ENCODE measurements around the gene LRIG1. TPM values are rescaled to one million over a fixed set of nuclear protein-coding genes. Genes with fewer than 3 reads are reported as not detected.

The LRIG1 gene
- total and polyA plus RNA-seq, 2 of the 8 experiments (the other 6 are each of a cell fraction or from before 2014, with no cell fraction given): 78.1 to 88.7 TPM

GRCh38 chr3:66379565-66379964, 121.3 kb downstream of the LRIG1 start:
- WGBS, 2 experiments (ENCODE audit: extremely low coverage in 1 of 2, insufficient coverage in 1 of 2, insufficient read length in 1 of 2, insufficient replicate concordance in 2 of 2, low coverage in 1 of 2, low lambda C conversion rate in 2 of 2, missing lambda C conversion rate in 1 of 2): 91% methylated on average over 9 of the region's 9 CpGs; no CpG with 5 or more reads in 1 of the 2 experiments
- H3K27ac ChIP-seq (ENCODE audit: low read depth, low read length): no peak overlapping the region
- no peak overlapping the region for H4K8ac ChIP-seq (ENCODE audit: extremely low read depth, insufficient read depth, low read length)
- H3K9me3 ChIP-seq (ENCODE audit: insufficient read depth in 2 of 2, low read depth in 1 of 2, low read length in 1 of 2): no peaks in the 10 kb centered on the region
- H4K20me1 ChIP-seq (replicated peaks in 1 of 2; ENCODE audit: control insufficient read depth in 1 of 2, insufficient read depth in 2 of 2, low read length in 2 of 2): peaks cover 3 to 11% of the 10 kb centered on the region in 2 experiments
- POLR2A ChIA-PET (ENCODE audit: partially characterized antibody): no interaction called here
- H2AFZ ChIP-seq (ENCODE audit: low read length): no peak overlapping the region
- H3K18ac ChIP-seq (ENCODE audit: extremely low read depth, low read length): no peak overlapping the region
- no peak overlapping the region for H3K9ac ChIP-seq (replicated peaks in 1 of 4; ENCODE audit: extremely low read depth in 1 of 4, low read depth in 3 of 4, low read length in 3 of 4)
- no peak overlapping the region for H3K4ac ChIP-seq (replicated peaks; ENCODE audit: insufficient read length, low read depth, low read length)
- DNase-seq (ENCODE audit: low read depth in 1 of 2, low spot score in 2 of 2) (no peak), FAIRE-seq (no peak)
- H3K4me3 ChIP-seq (ENCODE audit: extremely low read depth in 1 of 4, insufficient read depth in 2 of 4, low read depth in 3 of 4, low read length in 4 of 4): no peak overlapping the region
- H2AK5ac ChIP-seq (ENCODE audit: low read depth, low read length): no peak overlapping the region
- CTCF ChIA-PET (ENCODE audit: partially characterized antibody): interaction anchor here (1.9 to 4.5 kb wide), 5 partner anchors 13 to 126 kb away, joined by 6 to 30 read pairs (median 14); no protein-coding TSS in a partner anchor
- no peak overlapping the region for H4K5ac ChIP-seq (ENCODE audit: insufficient read length, low read depth, low read length)
- H3K79me1 ChIP-seq (ENCODE audit: low read depth, low read length): no peaks in the 10 kb centered on the region
- no peaks in the 10 kb centered on the region for H3K79me2 ChIP-seq (ENCODE audit: control insufficient read depth in 1 of 2, insufficient read depth in 2 of 2, low read length in 2 of 2)
- no peaks in the 10 kb centered on the region for H3K23me2 ChIP-seq (ENCODE audit: low read depth, low read length)
- H3K4me2 ChIP-seq (ENCODE audit: insufficient read depth in 1 of 2, low read depth in 2 of 2, low read length in 2 of 2): no peak overlapping the region
- no peak overlapping the region for H3K56ac ChIP-seq (replicated peaks; ENCODE audit: insufficient read length, low read depth, low read length)
- no peaks in the 10 kb centered on the region for H3K27me3 ChIP-seq (replicated peaks in 1 of 4; ENCODE audit: control insufficient read depth in 3 of 4, extremely low read depth in 1 of 4, insufficient read depth in 3 of 4, low read length in 3 of 4)
- H2BK5ac ChIP-seq (ENCODE audit: low read depth, low read length): no peak overlapping the region; the same call in 1 of the 2 replicates
- no peak overlapping the region for H2BK120ac ChIP-seq (replicated peaks; ENCODE audit: low read depth, low read length)
- peaks cover 45 to 81% (median 71%) of the 10 kb centered on the region in 4 experiments for H3K36me3 ChIP-seq (ENCODE audit: control insufficient read depth in 2 of 4, insufficient read depth in 4 of 4, low read length in 3 of 4)
- no peak overlapping the region for H3K14ac ChIP-seq (ENCODE audit: insufficient read length)
- no peak overlapping the region for H4K91ac ChIP-seq (replicated peaks; ENCODE audit: insufficient read length, low read length)
- no peaks in the 10 kb centered on the region for H3K4me1 ChIP-seq (replicated peaks in 1 of 4; ENCODE audit: control insufficient read depth in 3 of 4, insufficient read depth in 4 of 4, low read length in 3 of 4)
- no peak overlapping the region for H2BK20ac ChIP-seq (ENCODE audit: low read length)
- no peak overlapping the region for H2BK12ac ChIP-seq (ENCODE audit: low read depth, low read length)
- H2BK15ac ChIP-seq (ENCODE audit: low read length): no peak overlapping the region
- H3K23ac ChIP-seq (ENCODE audit: insufficient read length): no peak overlapping the region
- TF ChIP-seq YY1 (IDR thresholded peaks at IDR 0.05; ENCODE audit: low read depth, low read length) (no peak), POLR2AphosphoS5 (IDR thresholded peaks at IDR 0.05; ENCODE audit: low read depth, low read length) (no peak), POU5F1 (IDR thresholded peaks at IDR 0.05; ENCODE audit: low read depth, low read length) (no peak), SP2 (IDR thresholded peaks at IDR 0.05; ENCODE audit: low read length) (no peak), PHF8 (conservative IDR thresholded peaks at IDR 0.05; ENCODE audit: low read depth, low read length) (no peak), SIN3A (conservative IDR thresholded peaks at IDR 0.05 in 1 of 2, IDR thresholded peaks at IDR 0.05 in 1 of 2; ENCODE audit: low read depth in 1 of 2, low read length in 2 of 2) (no peak), KDM5A (IDR thresholded peaks at IDR 0.05; ENCODE audit: low read length) (no peak), TEAD4 (IDR thresholded peaks at IDR 0.05; ENCODE audit: low read depth, low read length) (no peak), SIX5 (IDR thresholded peaks at IDR 0.05; ENCODE audit: low read depth, low read length) (no peak), RNF2 (IDR thresholded peaks at IDR 0.05; ENCODE audit: borderline replicate concordance, low read depth, low read length, missing control alignments, poor library complexity, severe bottlenecking) (no peak), SIRT6 (IDR thresholded peaks at IDR 0.05; ENCODE audit: low read length) (no peak), NANOG (IDR thresholded peaks at IDR 0.05; ENCODE audit: insufficient read depth, low read depth, low read length, poor library complexity, severe bottlenecking) (no peak), SP4 (IDR thresholded peaks at IDR 0.05; ENCODE audit: low read length) (no peak)
